SK-N-MC (cell line): ENCODE measurements around the gene IPO9.

Experiments
- EZH2 ChIP-seq: fragments of 200-600 bp; sonication (generic); IDR thresholded peaks from one replicate; pipeline ENCODE4 v1.6.1; 2017; ENCODE audit warnings: antibody characterized with exemption
- POLR2AphosphoS5 ChIP-seq: IDR thresholded peaks from 2 replicates; pipeline ENCODE4 v1.6.1; 2012; ENCODE audit warnings: mild to moderate bottlenecking, low read depth, low read length, borderline replicate concordance

- TF ChIP-seq EZH2 (no peak), POLR2AphosphoS5 (no peak)
These were observed 93.1 kb downstream of the IPO9 start for GRCh38 chr1:201921952-201922558.
